PC-9 (cell line): Measurements from ENCODE around the gene LRRC74A.

Source experiments
- CTCF ChIP-seq: fragments of 200-600 bp; sonication (generic); conservative IDR thresholded peaks from 2 replicates; pipeline ENCODE4 v1.6.1; 2017; ENCODE audit warnings: mixed run types, antibody characterized with exemption, mild to moderate bottlenecking, moderate library complexity
- EZH2 ChIP-seq: fragments of 200-600 bp; sonication (generic); IDR thresholded peaks from 2 replicates; pipeline ENCODE4 v1.8.0; 2017; ENCODE audit warnings: antibody characterized with exemption, low read depth

DNA sequence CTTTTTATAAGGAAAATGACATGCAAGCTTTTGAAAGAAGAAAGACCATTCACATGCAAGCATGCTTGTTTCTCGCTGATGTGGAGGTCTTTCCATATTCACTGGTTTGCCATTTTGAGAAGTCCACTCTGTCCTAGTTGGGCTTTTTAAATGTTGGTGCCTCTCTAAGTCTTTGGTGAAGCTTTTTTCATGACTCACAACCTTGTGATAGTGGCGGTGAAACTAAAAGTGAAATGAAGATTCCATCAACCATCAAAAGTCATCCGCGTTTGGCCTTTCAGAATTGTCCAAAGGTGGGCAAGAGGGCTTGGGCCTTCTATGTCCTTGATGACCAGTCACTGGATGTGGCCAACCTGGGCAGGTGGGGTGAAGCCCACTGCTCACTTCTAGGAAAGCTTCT, 4.3 kb downstream of the LRRC74A start:
- TF ChIP-seq CTCF (no peak), EZH2 (no peak)
